IMR-90 (cell line): ENCODE results near the gene SMYD4. TPM values are rescaled to one million over a fixed set of nuclear protein-coding genes. Genes with fewer than 3 reads are reported as not detected.

ENCODE experiments used
- ATAC-seq: fragments of 200-7000 bp; cut with Tn5 transposase; 2 replicates; pipeline ENCODE4 v1.9.1; 2020; ENCODE audit warnings: low read depth, mild to moderate bottlenecking, moderate library complexity
- BruUV-seq: library from RNA; stranded (reverse); fragments of 400-500 nt; replicated peaks from 2 replicates; lab custom pipeline; 2021; lab: Mats Ljungman, UMichigan
- CTCF ChIA-PET: fragments of 300-600 bp; formaldehyde crosslinking; extraction: SDS; loops from one replicate; lab custom pipeline; 2021; ENCODE audit warnings: antibody characterized with exemption; lab: Yijun Ruan, JAX
- POLR2A ChIA-PET: fragments of 300-600 bp; sonication (Branson Sonifier 250); formaldehyde crosslinking; loops from one replicate; lab custom pipeline; 2022; ENCODE audit warnings: antibody characterized with exemption; ENCODE audit not compliant: unreplicated experiment; lab: Charles Lee
- DNase-seq: peaks from one replicate; pipeline ENCODE4 v3.0.0; 2013
- H2AFZ ChIP-seq: replicated peaks from 2 replicates; pipeline ENCODE3; 2013; ENCODE audit warnings: low read length, mild to moderate bottlenecking; ENCODE audit not compliant: poor library complexity
- H2AK5ac ChIP-seq: 2 replicates; pipeline ENCODE4 v1.6.1; 2013; ENCODE audit warnings: low read depth, low read length, inconsistent platforms
- H2AK9ac ChIP-seq: replicated peaks from 2 replicates; pipeline ENCODE3; 2013; ENCODE audit warnings: mild to moderate bottlenecking, low read depth, low read length, moderate library complexity; ENCODE audit not compliant: poor library complexity
- H2BK120ac ChIP-seq: 2 replicates; pipeline ENCODE4 v1.6.1; 2013; ENCODE audit warnings: low read depth, low read length, inconsistent platforms
- H2BK15ac ChIP-seq: 3 replicates; pipeline ENCODE4 v1.6.1; 2013; ENCODE audit warnings: low read depth, low read length, inconsistent platforms
- H2BK20ac ChIP-seq: 2 replicates; pipeline ENCODE4 v1.6.1; 2013; ENCODE audit warnings: low read depth, mild to moderate bottlenecking, inconsistent platforms, low read length, moderate library complexity
- H2BK5ac ChIP-seq: 2 replicates; pipeline ENCODE4 v1.6.1; 2013; ENCODE audit warnings: mild to moderate bottlenecking, low read depth, low read length, inconsistent platforms; ENCODE audit not compliant: poor library complexity, severe bottlenecking
- H3K14ac ChIP-seq: replicated peaks from 2 replicates; pipeline ENCODE4 v1.6.1; 2013; ENCODE audit warnings: low read depth, low read length, inconsistent platforms
- H3K18ac ChIP-seq: 2 replicates; pipeline ENCODE4 v1.6.1; 2013; ENCODE audit warnings: low read depth, low read length, control low read depth
- H3K23ac ChIP-seq: 2 replicates; pipeline ENCODE4 v1.6.1; 2013; ENCODE audit warnings: low read depth, low read length, inconsistent platforms
- H3K27ac ChIP-seq: 2 replicates; pipeline ENCODE4 v1.5.1; 2013; ENCODE audit warnings: mild to moderate bottlenecking, control low read depth, low read length; ENCODE audit not compliant: insufficient read depth
- H3K27me3 ChIP-seq: 2 replicates; pipeline ENCODE4 v1.6.1; 2013; ENCODE audit warnings: low read length; ENCODE audit not compliant: control insufficient read depth, insufficient read depth
- H3K36me3 ChIP-seq: 2 replicates; pipeline ENCODE4 v1.6.1; 2013; ENCODE audit warnings: low read length, mixed read lengths; ENCODE audit not compliant: control insufficient read depth, insufficient read depth
- H3K4ac ChIP-seq: 2 replicates; pipeline ENCODE4 v1.6.1; 2013; ENCODE audit warnings: low read depth, low read length, inconsistent platforms
- H3K4me1 ChIP-seq: 2 replicates; pipeline ENCODE4 v1.6.1; 2013; ENCODE audit warnings: low read length, mixed read lengths; ENCODE audit not compliant: control insufficient read depth, insufficient read depth
- H3K4me2 ChIP-seq: 2 replicates; pipeline ENCODE4 v1.6.1; 2013; ENCODE audit warnings: low read depth, mild to moderate bottlenecking, control low read depth, low read length, moderate library complexity
- H3K4me3 ChIP-seq: 2 replicates; pipeline ENCODE4 v1.5.1; 2013; ENCODE audit warnings: low read depth, mild to moderate bottlenecking, control low read depth, low read length, moderate library complexity; ENCODE audit not compliant: insufficient read depth
- H3K56ac ChIP-seq: 2 replicates; pipeline ENCODE4 v1.6.1; 2013; ENCODE audit warnings: low read length, inconsistent platforms; ENCODE audit not compliant: insufficient read depth; ENCODE audit errors: extremely low read depth
- H3K79me1 ChIP-seq, 2 experiments: 2 replicates each; pipeline ENCODE4 v1.6.1; 2013; ENCODE audit warnings: low read length in 2 of 2, inconsistent platforms in 1 of 2, low read depth in 1 of 2
- H3K9ac ChIP-seq: 2 replicates; pipeline ENCODE4 v1.6.1; 2013; ENCODE audit warnings: low read depth, low read length, control low read depth
- H3K9me1 ChIP-seq: 2 replicates; pipeline ENCODE4 v1.6.1; 2013; ENCODE audit warnings: low read length, inconsistent platforms; ENCODE audit not compliant: insufficient read depth
- H3K9me3 ChIP-seq: 2 replicates; pipeline ENCODE4 v1.6.1; 2013; ENCODE audit warnings: low read length; ENCODE audit not compliant: control insufficient read depth, insufficient read depth
- H4K20me1 ChIP-seq: 2 replicates; pipeline ENCODE4 v1.6.1; 2013; ENCODE audit warnings: low read length, inconsistent platforms; ENCODE audit not compliant: insufficient read depth
- H4K5ac ChIP-seq: 2 replicates; pipeline ENCODE4 v1.6.1; 2013; ENCODE audit warnings: mild to moderate bottlenecking, low read depth, low read length, control low read depth
- H4K8ac ChIP-seq, 2 experiments: 2 replicates each; pipeline ENCODE4 v1.6.1; 2013; ENCODE audit warnings: low read depth in 2 of 2, low read length in 2 of 2, control low read depth in 1 of 2, inconsistent platforms in 1 of 2
- H4K91ac ChIP-seq: 2 replicates; pipeline ENCODE4 v1.6.1; 2013; ENCODE audit warnings: low read depth, low read length, inconsistent platforms; ENCODE audit not compliant: insufficient read depth
- BHLHE40 ChIP-seq: fragments of 150-350 bp; IDR thresholded peaks from 2 replicates; pipeline ENCODE4 v1.6.1; 2016; ENCODE audit warnings: mild to moderate bottlenecking, low read depth, low read length
- MAZ ChIP-seq: IDR thresholded peaks from 2 replicates; pipeline ENCODE4 v1.6.1; 2012; ENCODE audit warnings: low read depth, mild to moderate bottlenecking, low read length, improper control_type of control experiment, moderate library complexity, borderline replicate concordance
- POLR2A ChIP-seq: IDR thresholded peaks from 2 replicates; pipeline ENCODE4 v1.6.1; 2012; ENCODE audit warnings: mild to moderate bottlenecking, low read depth, low read length
- RAD21 ChIP-seq: IDR thresholded peaks from 2 replicates; pipeline ENCODE4 v1.6.1; 2012; ENCODE audit warnings: low read length, improper control_type of control experiment
- RCOR1 ChIP-seq: IDR thresholded peaks from 2 replicates; pipeline ENCODE4 v1.6.1; 2012; ENCODE audit warnings: mild to moderate bottlenecking, low read length, improper control_type of control experiment; ENCODE audit not compliant: insufficient replicate concordance
- RFX5 ChIP-seq: IDR thresholded peaks from 2 replicates; pipeline ENCODE4 v1.8.0; 2012; ENCODE audit warnings: low read depth, mild to moderate bottlenecking, low read length, moderate library complexity
- SMC3 ChIP-seq: fragments of 150-350 bp; IDR thresholded peaks from 2 replicates; pipeline ENCODE4 v1.6.1; 2016; ENCODE audit warnings: low read depth, mild to moderate bottlenecking, antibody characterized with exemption, low read length, moderate library complexity
- WGBS, 2 experiments: methylation state at CpG; one replicate each; pipeline versions ENCODE4 v1.1.5 to v1.1.7; 2013; ENCODE audit warnings: missing lambda C conversion rate in 2 of 2; ENCODE audit not compliant: insufficient read length in 1 of 2; ENCODE audit errors: extremely low coverage in 2 of 2; 5-methylcytosine and 5-hydroxymethylcytosine counted together
- dilution Hi-C: fragments of 300-500 bp; cut with HindIII; formaldehyde crosslinking; loops from one replicate; pipeline ENCODE4 v1.14.3; 2018; ENCODE audit warnings: low sequenced_read_pairs; ENCODE audit not compliant: unreplicated experiment
- in situ Hi-C: fragments of 300-500 bp; cut with MboI; formaldehyde crosslinking; loops from 3 replicates; pipeline ENCODE4 v1.14.3; 2019; ENCODE audit warnings: low sequenced_read_pairs, inconsistent platforms, mixed read lengths
- intact Hi-C: fragments of 100-400 bp; cut with micrococcal nuclease; formaldehyde crosslinking; loops from 2 replicates; pipeline ENCODE4 v1.10.0; 2022
- polyA plus RNA-seq, 3 experiments: library from polyadenylated mRNA; depleted of rRNA; stranded (reverse); fragments of >200 nt; gene quantifications; 2 replicates each; pipeline ENCODE4 v1.2.3, GENCODE V29; 2012; ENCODE audit warnings: low replicate concordance in 1 of 3
- total RNA-seq: library from RNA; depleted of rRNA; stranded (reverse); fragments of >200 nt; gene quantifications from 2 replicates; pipeline ENCODE4 v1.2.3, GENCODE V29; 2012
- TF ChIP-seq, protein P1 (sequence below): conservative IDR thresholded peaks from 2 replicates; pipeline ENCODE4 v1.5.1; 2012; ENCODE audit warnings: mild to moderate bottlenecking, low read depth, low read length, improper control_type of control experiment

The SMYD4 gene
- total and polyA plus RNA-seq, 2 of the 4 experiments (the other 2 are of a cell fraction) = 5.3 to 7.2 TPM

DNA sequence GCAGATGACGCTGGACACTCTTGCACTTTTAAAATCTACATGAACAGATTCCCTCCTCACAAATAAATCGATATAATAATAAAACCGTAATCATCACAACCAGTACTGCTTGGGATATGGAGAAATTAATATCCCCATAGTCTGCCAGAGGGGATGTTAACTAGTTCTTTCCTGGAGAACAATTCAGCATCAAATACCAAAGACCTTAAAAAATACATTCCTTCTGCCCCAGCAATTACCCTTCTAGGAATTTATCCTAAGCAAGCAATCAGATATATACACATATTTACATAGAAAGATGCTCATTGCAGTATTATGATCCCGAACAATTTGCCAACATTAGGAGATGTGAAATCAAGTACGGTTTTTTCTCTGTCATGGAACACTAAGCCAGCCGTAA lies 21.8 kb downstream of the SMYD4 start:
- WGBS, 2 experiments = no CpG with 5 or more reads among the region's 6 CpGs
- Histone ChIP-seq H2BK5ac (no peak overlapping the region), H3K23ac (no peak overlapping the region), H4K20me1 (no peaks in the 10 kb centered on the region), H3K79me1 (peaks cover 0 to 12% of the 10 kb centered on the region in 2 experiments; a peak in 2 of 4 replicates), H4K5ac (no peak overlapping the region), H3K4me2 (no peak overlapping the region), H2AK9ac (no peak overlapping the region), H3K9me1 (peaks cover 3% of the 10 kb centered on the region; the same call in 1 of the 2 replicates), H3K14ac (no peak overlapping the region), H3K18ac (no peak overlapping the region), H3K4me1 (no peaks in the 10 kb centered on the region), H3K36me3 (peaks cover 21% of the 10 kb centered on the region), H3K9ac (no peak overlapping the region), H4K91ac (no peak overlapping the region), H3K27me3 (no peaks in the 10 kb centered on the region), H4K8ac (no peak overlapping the region), H2BK120ac (no peak overlapping the region), H3K4me3 (no peak overlapping the region), H3K4ac (no peak overlapping the region), H2BK15ac (no peak overlapping the region), H2AFZ (no peak overlapping the region), H2AK5ac (no peak overlapping the region), H3K9me3 (no peaks in the 10 kb centered on the region), H3K56ac (no peak overlapping the region), H2BK20ac (no peak overlapping the region), H3K27ac (no peak overlapping the region)
- TF ChIP-seq RCOR1 = no peak
- no peak for TF ChIP-seq MAZ
- TF ChIP-seq SMC3 = no peak
- no peak for TF ChIP-seq BHLHE40
- TF ChIP-seq POLR2A = no peak
- TF ChIP-seq RFX5 = no peak
- no peak for TF ChIP-seq RAD21
- TF ChIP-seq, protein P1, sequence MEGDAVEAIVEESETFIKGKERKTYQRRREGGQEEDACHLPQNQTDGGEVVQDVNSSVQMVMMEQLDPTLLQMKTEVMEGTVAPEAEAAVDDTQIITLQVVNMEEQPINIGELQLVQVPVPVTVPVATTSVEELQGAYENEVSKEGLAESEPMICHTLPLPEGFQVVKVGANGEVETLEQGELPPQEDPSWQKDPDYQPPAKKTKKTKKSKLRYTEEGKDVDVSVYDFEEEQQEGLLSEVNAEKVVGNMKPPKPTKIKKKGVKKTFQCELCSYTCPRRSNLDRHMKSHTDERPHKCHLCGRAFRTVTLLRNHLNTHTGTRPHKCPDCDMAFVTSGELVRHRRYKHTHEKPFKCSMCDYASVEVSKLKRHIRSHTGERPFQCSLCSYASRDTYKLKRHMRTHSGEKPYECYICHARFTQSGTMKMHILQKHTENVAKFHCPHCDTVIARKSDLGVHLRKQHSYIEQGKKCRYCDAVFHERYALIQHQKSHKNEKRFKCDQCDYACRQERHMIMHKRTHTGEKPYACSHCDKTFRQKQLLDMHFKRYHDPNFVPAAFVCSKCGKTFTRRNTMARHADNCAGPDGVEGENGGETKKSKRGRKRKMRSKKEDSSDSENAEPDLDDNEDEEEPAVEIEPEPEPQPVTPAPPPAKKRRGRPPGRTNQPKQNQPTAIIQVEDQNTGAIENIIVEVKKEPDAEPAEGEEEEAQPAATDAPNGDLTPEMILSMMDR = no peak
- in situ Hi-C loops (no loop called here), dilution Hi-C loops (no loop called here), intact Hi-C loops (no loop called here)
- ATAC-seq (peak; percentile 35; the same call in 1 of the 2 replicates), DNase-seq (no peak)
- BruUV-seq = no TSS peak
- POLR2A ChIA-PET = no interaction called here
- CTCF ChIA-PET = no interaction called here
